HCT116 (cell line): ENCODE data around the gene NXPH1. TPM values are rescaled to one million over a fixed set of nuclear protein-coding genes. Genes with fewer than 3 reads are reported as not detected.
"Not testable (repeated sequence)": the region's sequence is repeated elsewhere in the genome, so short reads cannot be mapped to it uniquely, and the experiment has no call there.

Experiments
- ATAC-seq: fragments of 200-7000 bp; cut with Tn5 transposase; 2 replicates; pipeline ENCODE4 v1.9.1; 2020; ENCODE audit warnings: mild to moderate bottlenecking, moderate library complexity
- BruUV-seq: library from RNA; stranded (reverse); fragments of 400-500 nt; replicated peaks from 2 replicates; lab custom pipeline; 2021; lab: Mats Ljungman, UMichigan
- CTCF ChIA-PET: fragments of 300-600 bp; sonication (Branson Sonifier 250); formaldehyde crosslinking; loops from one replicate; lab custom pipeline; 2021; ENCODE audit warnings: antibody characterized with exemption; lab: Charles Lee
- POLR2A ChIA-PET: fragments of 300-600, 350-600 bp; sonication (Branson Sonifier 250); formaldehyde crosslinking; loops from one replicate; lab custom pipeline; 2021; ENCODE audit warnings: antibody characterized with exemption; lab: Charles Lee
- RAD21 ChIA-PET, 2 experiments: fragments of 300-600 bp; sonication (Branson Sonifier 250); formaldehyde crosslinking; loops; one replicate each; lab custom pipeline; 2023; ENCODE audit warnings: low total read pairs in 2 of 2; ENCODE audit not compliant: uncharacterized antibody in 2 of 2, unreplicated experiment in 2 of 2, low non-redundant PET in 1 of 2; lab: Charles Lee
- DNase-seq: peaks from one replicate; pipeline ENCODE4 v3.0.0-alpha.2; 2010; ENCODE audit warnings: low read depth, low spot score
- H2AFZ ChIP-seq: fragments of 200-600 bp; shearing (Covaris generic), sonication (generic); 2 replicates; pipeline ENCODE4 v1.6.1; 2017; ENCODE audit warnings: low read depth, mixed run types, mixed read lengths, antibody characterized with exemption, low read length; ENCODE audit not compliant: poor library complexity, severe bottlenecking
- H3K27ac ChIP-seq: 2 replicates; pipeline ENCODE4 v1.5.1; 2012; ENCODE audit warnings: low read depth, low read length
- H3K27me3 ChIP-seq: fragments of 200-600 bp; sonication (generic); 2 replicates; pipeline ENCODE4 v1.6.1; 2016; ENCODE audit warnings: mixed run types, low read length, mixed read lengths; ENCODE audit not compliant: insufficient read depth
- H3K36me3 ChIP-seq, 2 experiments: fragments of 200-500 bp in 1 of 2; fragments of 200-600 bp in 1 of 2; sonication (Bioruptor generic) in 1 of 2; sonication (generic) in 1 of 2; 2 replicates each; pipeline versions ENCODE4 v1.5.1 to v1.6.1; 2014 to 2016; ENCODE audit warnings: low read length in 2 of 2, inconsistent platforms in 1 of 2, mixed read lengths in 1 of 2, mixed run types in 1 of 2; ENCODE audit not compliant: insufficient read depth in 2 of 2, control insufficient read depth in 1 of 2
- H3K4me1 ChIP-seq, 2 experiments: fragments of 200-600 bp in 1 of 2; sonication (generic) in 1 of 2; 2 replicates each; pipeline versions ENCODE4 v1.5.1 to v1.6.1; 2012 to 2017; ENCODE audit warnings: low read length in 2 of 2, inconsistent platforms in 1 of 2, mild to moderate bottlenecking in 1 of 2, mixed read lengths in 1 of 2, mixed run types in 1 of 2, moderate library complexity in 1 of 2; ENCODE audit not compliant: insufficient read depth in 2 of 2, control insufficient read depth in 1 of 2
- H3K4me2 ChIP-seq: fragments of 200-600 bp; sonication (generic); 2 replicates; pipeline ENCODE4 v1.6.1; 2017; ENCODE audit warnings: mixed run types, low read length, mixed read lengths
- H3K4me3 ChIP-seq, 2 experiments: fragments of 200-600 bp in 1 of 2; sonication (generic) in 1 of 2; replicated peaks in 1 of 2; 2 replicates each; pipeline ENCODE4 v1.5.1; 2011 to 2016; ENCODE audit warnings: low read length in 2 of 2, control low read depth in 1 of 2, low read depth in 1 of 2, mild to moderate bottlenecking in 1 of 2, mixed read lengths in 1 of 2, mixed run types in 1 of 2
- H3K79me2 ChIP-seq: fragments of 200-600 bp; sonication (generic); 2 replicates; pipeline ENCODE4 v1.6.1; 2017; ENCODE audit warnings: mild to moderate bottlenecking, mixed run types, low read length, moderate library complexity, mixed read lengths; ENCODE audit not compliant: insufficient read depth
- H3K9ac ChIP-seq: fragments of 200-600 bp; sonication (generic); 2 replicates; pipeline ENCODE4 v1.6.1; 2016; ENCODE audit warnings: low read length, mixed read lengths
- H3K9me2 ChIP-seq: fragments of 200-600 bp; sonication (generic), shearing (Covaris generic); 2 replicates; pipeline ENCODE4 v1.6.1; 2017; ENCODE audit warnings: mixed run types, mild to moderate bottlenecking, moderate library complexity; ENCODE audit not compliant: insufficient read depth
- H3K9me3 ChIP-seq, 2 experiments: fragments of 200-500 bp in 1 of 2; fragments of 200-600 bp in 1 of 2; sonication (Bioruptor generic) in 1 of 2; sonication (generic) in 1 of 2; 2 replicates each; pipeline ENCODE4 v1.6.1; 2014 to 2017; ENCODE audit warnings: low read length in 2 of 2, mixed read lengths in 2 of 2, inconsistent platforms in 1 of 2, low read depth in 1 of 2, mild to moderate bottlenecking in 1 of 2, mixed run types in 1 of 2, moderate library complexity in 1 of 2; ENCODE audit not compliant: control insufficient read depth in 1 of 2, insufficient read depth in 1 of 2
- H4K20me1 ChIP-seq: fragments of 200-600 bp; sonication (generic), shearing (Covaris generic); 2 replicates; pipeline ENCODE4 v1.6.1; 2017; ENCODE audit warnings: mixed run types, mild to moderate bottlenecking, moderate library complexity; ENCODE audit not compliant: insufficient read depth
- CBX3 ChIP-seq: IDR thresholded peaks from 2 replicates; pipeline ENCODE4 v1.6.1; 2012; ENCODE audit warnings: low read depth
- CEBPB ChIP-seq: IDR thresholded peaks from 2 replicates; pipeline ENCODE4 v1.6.1; 2012; ENCODE audit warnings: low read depth
- ELF1 ChIP-seq: IDR thresholded peaks from 2 replicates; pipeline ENCODE4 v1.6.1; 2012; ENCODE audit warnings: low read depth, borderline replicate concordance
- EZH2 ChIP-seq: fragments of 200-600 bp; sonication (generic); IDR thresholded peaks from 2 replicates; pipeline ENCODE4 v1.6.1; 2017; ENCODE audit warnings: antibody characterized with exemption, mixed run types
- EZH2phosphoT487 ChIP-seq: fragments of 200-600 bp; IDR thresholded peaks from 2 replicates; pipeline ENCODE4 v1.6.1; 2018; ENCODE audit warnings: antibody characterized with exemption, borderline replicate concordance
- JUND ChIP-seq: IDR thresholded peaks from 2 replicates; pipeline ENCODE4 v1.6.1; 2012
- POLR2AphosphoS5 ChIP-seq: IDR thresholded peaks from 2 replicates; pipeline ENCODE4 v1.6.1; 2011; ENCODE audit warnings: mild to moderate bottlenecking, low read depth, low read length, moderate library complexity
- SIN3A ChIP-seq: IDR thresholded peaks from 2 replicates; pipeline ENCODE4 v1.6.1; 2012; ENCODE audit warnings: low read depth
- ZFX ChIP-seq: fragments of 450-650 bp; IDR thresholded peaks from 2 replicates; pipeline ENCODE4 v1.6.1; 2017
- ZNF274 ChIP-seq: fragments of 200-500 bp; sonication (Bioruptor generic); IDR thresholded peaks from 2 replicates; pipeline ENCODE4 v1.6.1; 2014; ENCODE audit warnings: mild to moderate bottlenecking, low read depth, low read length, inconsistent platforms
- intact Hi-C: fragments of 100-400 bp; cut with micrococcal nuclease; formaldehyde crosslinking; loops from 2 replicates; pipeline ENCODE4 v1.10.0; 2022
- total RNA-seq: library from RNA; stranded (reverse); gene quantifications from one replicate; pipeline ENCODE4 v1.2.1, GENCODE V29; 2021; ENCODE audit not compliant: unreplicated experiment
- TF ChIP-seq, protein P1 (sequence below): IDR thresholded peaks from 2 replicates; pipeline ENCODE4 v1.6.1; 2012
- TF ChIP-seq, protein P2 (sequence below), 3 experiments: fragments of 200-600 bp in 1 of 3; sonication (generic) in 1 of 3; IDR thresholded peaks in 2 of 3; conservative IDR thresholded peaks in 1 of 3; 2 replicates each; pipeline ENCODE4 v1.5.1; 2012 to 2017; ENCODE audit warnings: low read depth in 2 of 3, low read length in 2 of 3, antibody characterized with exemption in 1 of 3, borderline replicate concordance in 1 of 3, control low read depth in 1 of 3, mild to moderate bottlenecking in 1 of 3, mixed read lengths in 1 of 3, mixed run types in 1 of 3, moderate library complexity in 1 of 3; ENCODE audit not compliant: insufficient read depth in 1 of 3

The NXPH1 gene
- total RNA-seq, 1 experiment from 2014 or later, result 0.17 TPM

DNA sequence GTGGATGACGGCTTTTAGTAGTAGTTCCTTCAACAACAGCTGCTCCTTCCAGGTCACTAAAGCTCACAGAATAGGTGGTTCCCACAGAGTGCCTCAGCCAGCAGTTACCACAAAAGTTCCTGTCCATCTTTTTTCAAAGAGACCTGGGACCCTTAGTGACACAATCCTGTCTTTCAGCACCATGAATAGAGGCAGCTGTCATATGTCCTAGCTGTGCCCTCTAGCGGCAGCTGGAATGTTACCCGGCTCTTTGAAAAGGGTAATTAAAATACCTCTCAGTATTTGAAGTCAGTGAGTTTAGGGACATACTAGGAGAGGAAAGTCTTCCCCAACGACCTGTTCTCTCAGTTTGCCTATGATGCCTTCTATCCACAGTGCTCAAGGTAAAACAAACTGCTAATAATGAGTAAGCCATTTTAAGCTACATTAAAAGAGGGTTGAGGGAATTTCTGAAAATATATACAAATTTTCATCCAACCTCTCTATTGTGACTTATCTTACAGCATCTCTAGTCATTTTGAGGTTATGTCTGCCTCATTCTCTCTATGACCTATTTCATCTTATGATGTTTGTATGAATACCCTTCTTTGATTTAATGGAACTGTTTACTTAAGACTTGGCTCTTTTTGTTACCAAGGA lies 290.8 kb downstream of the NXPH1 start (continued):
- TF ChIP-seq ZNF274 (no peak), CBX3 (no peak), POLR2AphosphoS5 (no peak)

DNA sequence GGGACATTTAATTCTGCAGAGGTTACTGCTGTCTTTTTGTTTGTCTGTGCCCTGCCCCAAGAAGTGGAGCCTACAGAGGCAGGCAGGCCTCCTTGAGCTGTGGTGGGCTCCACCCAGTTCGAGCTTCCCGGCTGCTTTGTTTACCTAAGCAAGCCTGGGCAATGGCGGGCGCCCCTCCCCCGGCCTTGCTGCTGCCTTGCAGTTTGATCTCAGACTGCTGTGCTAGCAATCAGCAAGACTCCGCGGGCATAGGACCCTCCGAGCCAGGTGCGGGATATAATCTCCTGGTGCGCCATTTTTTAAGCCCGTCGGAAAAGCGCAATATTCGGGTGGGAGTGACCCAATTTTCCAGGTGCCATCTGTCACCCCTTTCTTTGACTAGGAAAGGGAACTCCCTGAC lies 298.3 kb downstream of the NXPH1 start:
- H3K27me3 ChIP-seq, H3K27ac ChIP-seq, RAD21 ChIA-PET, H3K9ac ChIP-seq, POLR2A ChIA-PET, H3K4me2 ChIP-seq, intact Hi-C loops, H3K36me3 ChIP-seq, H4K20me1 ChIP-seq, H3K4me3 ChIP-seq, ATAC-seq, CTCF ChIA-PET, BruUV-seq, H3K4me1 ChIP-seq, H2AFZ ChIP-seq, H3K79me2 ChIP-seq, H3K9me2 ChIP-seq, DNase-seq, H3K9me3 ChIP-seq: not testable (repeated sequence)

DNA sequence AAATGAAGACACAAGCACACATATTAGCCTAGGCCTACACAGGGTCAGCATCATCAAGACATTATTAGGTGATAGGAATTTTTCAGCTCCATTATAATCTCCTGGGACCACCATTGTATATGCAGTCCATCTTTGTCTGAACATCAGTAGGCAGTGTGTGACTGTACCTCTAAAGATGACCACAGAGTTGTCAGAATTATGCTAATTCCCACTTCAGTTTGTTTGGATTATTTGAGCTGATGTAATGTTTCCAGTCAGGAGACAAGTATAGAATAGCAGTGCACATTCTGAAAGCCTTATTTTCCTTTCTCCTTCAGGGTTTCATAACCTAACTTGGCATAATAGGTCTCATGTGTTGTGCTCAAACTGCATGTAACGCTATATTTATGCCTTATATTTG lies 306.4 kb downstream of the NXPH1 start:
- H3K9me2 ChIP-seq, result no peaks in the 10 kb centered on the region
- no peaks in the 10 kb centered on the region for H3K79me2 ChIP-seq
- POLR2A ChIA-PET, result no interaction called here
- no TSS peak for BruUV-seq
- no peaks in the 10 kb centered on the region for H3K9me3 ChIP-seq
- CTCF ChIA-PET, result interaction anchor here (0.7 kb wide), 1 partner anchor 16 kb away, joined by 3 read pairs; no protein-coding TSS in a partner anchor
- no peaks in the 10 kb centered on the region for H4K20me1 ChIP-seq
- RAD21 ChIA-PET, result no interaction called here
- ATAC-seq (no peak), DNase-seq (no peak)
- intact Hi-C loops, result no loop called here
- H3K27me3 ChIP-seq, result no peaks in the 10 kb centered on the region
- TF ChIP-seq, protein P1, sequence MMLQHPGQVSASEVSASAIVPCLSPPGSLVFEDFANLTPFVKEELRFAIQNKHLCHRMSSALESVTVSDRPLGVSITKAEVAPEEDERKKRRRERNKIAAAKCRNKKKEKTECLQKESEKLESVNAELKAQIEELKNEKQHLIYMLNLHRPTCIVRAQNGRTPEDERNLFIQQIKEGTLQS, result no peak
- TF ChIP-seq ELF1 (no peak), JUND (no peak), ZFX (no peak), SIN3A (no peak), EZH2phosphoT487 (no peak), CEBPB (no peak), EZH2 (no peak), POLR2AphosphoS5 (no peak)
- TF ChIP-seq, protein P2, sequence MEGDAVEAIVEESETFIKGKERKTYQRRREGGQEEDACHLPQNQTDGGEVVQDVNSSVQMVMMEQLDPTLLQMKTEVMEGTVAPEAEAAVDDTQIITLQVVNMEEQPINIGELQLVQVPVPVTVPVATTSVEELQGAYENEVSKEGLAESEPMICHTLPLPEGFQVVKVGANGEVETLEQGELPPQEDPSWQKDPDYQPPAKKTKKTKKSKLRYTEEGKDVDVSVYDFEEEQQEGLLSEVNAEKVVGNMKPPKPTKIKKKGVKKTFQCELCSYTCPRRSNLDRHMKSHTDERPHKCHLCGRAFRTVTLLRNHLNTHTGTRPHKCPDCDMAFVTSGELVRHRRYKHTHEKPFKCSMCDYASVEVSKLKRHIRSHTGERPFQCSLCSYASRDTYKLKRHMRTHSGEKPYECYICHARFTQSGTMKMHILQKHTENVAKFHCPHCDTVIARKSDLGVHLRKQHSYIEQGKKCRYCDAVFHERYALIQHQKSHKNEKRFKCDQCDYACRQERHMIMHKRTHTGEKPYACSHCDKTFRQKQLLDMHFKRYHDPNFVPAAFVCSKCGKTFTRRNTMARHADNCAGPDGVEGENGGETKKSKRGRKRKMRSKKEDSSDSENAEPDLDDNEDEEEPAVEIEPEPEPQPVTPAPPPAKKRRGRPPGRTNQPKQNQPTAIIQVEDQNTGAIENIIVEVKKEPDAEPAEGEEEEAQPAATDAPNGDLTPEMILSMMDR (IDR thresholded peaks at IDR 0.05 in 2 of 3, conservative IDR thresholded peaks at IDR 0.05 in 1 of 3; ENCODE audit: borderline replicate concordance in 1 of 3, insufficient read depth in 1 of 3, low read depth in 2 of 3, low read length in 2 of 3), result no peak
- no peak overlapping the region for H3K27ac ChIP-seq
- no peaks in the 10 kb centered on the region for H3K36me3 ChIP-seq
- H3K9ac ChIP-seq, result no peak overlapping the region
- no peaks in the 10 kb centered on the region for H3K4me1 ChIP-seq
- no peak overlapping the region for H3K4me2 ChIP-seq
- no peak overlapping the region for H2AFZ ChIP-seq
- H3K4me3 ChIP-seq, result no peak overlapping the region
